ENCODE measurements around the gene LGR4. TPM values are rescaled to one million over a fixed set of nuclear protein-coding genes. Genes with fewer than 3 reads are reported as not detected.
A peak's percentile ranks its signal among the peaks of the same experiment; 100 is the strongest.

The LGR4 gene
- total and polyA plus RNA-seq, 2 donors, result 6.8 to 8.2 TPM

DNA sequence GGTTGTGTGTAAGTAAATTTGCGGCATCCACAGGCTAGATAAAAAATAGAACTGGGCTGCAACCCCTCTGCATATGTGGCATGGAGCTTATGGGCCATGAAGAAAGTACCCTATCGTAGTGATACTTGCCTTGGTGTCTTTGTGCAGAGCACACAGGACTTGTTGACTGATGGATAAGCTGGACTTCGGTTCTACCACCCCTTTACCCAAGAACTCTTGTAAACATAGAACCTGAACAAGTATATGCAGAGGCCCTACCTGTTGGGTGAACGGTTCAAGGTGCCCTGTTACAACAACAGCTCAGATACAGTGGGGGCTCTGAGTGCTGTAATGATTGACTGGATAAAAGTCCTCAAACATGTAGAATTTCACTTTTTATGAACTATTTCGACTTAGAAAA lies 3.0 kb upstream of the LGR4 start:
- no peaks in the 10 kb centered on the region for H3K36me3 ChIP-seq (ENCODE audit: control insufficient read depth in 2 of 2, insufficient read depth in 2 of 2, low read length in 1 of 2)
- 97% methylated on average over 5 of the region's 5 CpGs for WGBS
- peaks cover 37 to 40% of the 10 kb centered on the region in 2 donors for H3K27me3 ChIP-seq (ENCODE audit: control insufficient read depth in 2 of 2, insufficient read depth in 1 of 2, low read length in 1 of 2)
- H3K4me3 ChIP-seq (ENCODE audit: low read length in 2 of 2), result no peak overlapping the region
- H3K4me1 ChIP-seq (ENCODE audit: control insufficient read depth in 2 of 2, insufficient read depth in 2 of 2, low read length in 2 of 2), result peaks cover 0 to 2% of the 10 kb centered on the region in 2 donors
- no peak for DNase-seq (ENCODE audit: low read depth in 6 of 9, low spot score in 9 of 9)
- no peak overlapping the region for H3K27ac ChIP-seq (ENCODE audit: low read depth in 1 of 2, low read length in 1 of 2)
- no peaks in the 10 kb centered on the region for H3K9me3 ChIP-seq (ENCODE audit: control insufficient read depth in 2 of 2, insufficient read depth in 1 of 2, low read length in 1 of 2)

DNA sequence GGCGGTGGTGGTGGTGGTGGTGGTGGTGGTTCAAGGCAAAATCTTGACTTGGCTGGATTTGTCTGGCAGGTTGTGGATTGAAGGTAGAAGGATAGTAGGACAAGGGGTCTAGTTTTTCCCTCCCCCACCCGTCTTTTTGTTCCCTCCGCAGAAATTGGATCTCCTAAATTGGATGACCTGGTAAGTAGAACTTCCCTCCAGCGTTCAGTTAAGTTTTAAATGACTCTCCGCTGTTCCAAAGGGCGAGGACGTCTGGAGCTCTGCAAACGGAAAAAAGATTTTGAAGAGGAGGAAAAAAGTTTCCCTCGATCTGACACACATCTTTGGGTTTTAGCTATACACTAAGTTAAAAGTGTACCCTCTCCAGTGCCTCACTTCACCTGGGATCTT lies 422 bp upstream of the LGR4 start:
- no peak overlapping the region for H3K27ac ChIP-seq (ENCODE audit: low read depth in 1 of 2, low read length in 1 of 2)
- WGBS, result 20% methylated on average over 9 of the region's 9 CpGs

GRCh38 chr11:27471589-27472397 lies 797 bp downstream of the LGR4 start:
- H3K9me3 ChIP-seq (ENCODE audit: control insufficient read depth in 2 of 2, insufficient read depth in 1 of 2, low read length in 1 of 2), result no peaks in the 10 kb centered on the region
- H3K27ac ChIP-seq (ENCODE audit: low read depth in 1 of 2, low read length in 1 of 2), result peak overlapping the region in 1 of 2 donors; percentile 60
- peaks cover 44 to 53% of the 10 kb centered on the region in 2 donors for H3K27me3 ChIP-seq (ENCODE audit: control insufficient read depth in 2 of 2, insufficient read depth in 1 of 2, low read length in 1 of 2)
- no peaks in the 10 kb centered on the region for H3K36me3 ChIP-seq (ENCODE audit: control insufficient read depth in 2 of 2, insufficient read depth in 2 of 2, low read length in 1 of 2)
- H3K4me3 ChIP-seq (ENCODE audit: low read length in 2 of 2), result peak overlapping the region; percentile 36 to 61
- DNase-seq (ENCODE audit: low read depth in 6 of 9, low spot score in 9 of 9), result peak in 2 of 9 donors; percentile 11 to 15
- H3K4me1 ChIP-seq (ENCODE audit: control insufficient read depth in 2 of 2, insufficient read depth in 2 of 2, low read length in 2 of 2), result peaks cover 0 to 2% of the 10 kb centered on the region in 2 donors
- under 1% methylated on average over 79 of the region's 79 CpGs for WGBS

More for the DNA sequence above, 422 bp upstream of the LGR4 start:
- Histone ChIP-seq H3K4me1 (ENCODE audit: control insufficient read depth in 2 of 2, insufficient read depth in 2 of 2, low read length in 2 of 2) (peaks cover 0 to 2% of the 10 kb centered on the region in 2 donors), H3K4me3 (ENCODE audit: low read length in 2 of 2) (no peak overlapping the region), H3K9me3 (ENCODE audit: control insufficient read depth in 2 of 2, insufficient read depth in 1 of 2, low read length in 1 of 2) (no peaks in the 10 kb centered on the region), H3K36me3 (ENCODE audit: control insufficient read depth in 2 of 2, insufficient read depth in 2 of 2, low read length in 1 of 2) (no peaks in the 10 kb centered on the region), H3K27me3 (ENCODE audit: control insufficient read depth in 2 of 2, insufficient read depth in 1 of 2, low read length in 1 of 2) (peaks cover 44 to 53% of the 10 kb centered on the region in 2 donors)
- no peak for DNase-seq (ENCODE audit: low read depth in 6 of 9, low spot score in 9 of 9)

GRCh38 chr11:27470826-27471588 lies 1.6 kb downstream of the LGR4 start:
- H3K27me3 ChIP-seq (ENCODE audit: control insufficient read depth in 2 of 2, insufficient read depth in 1 of 2, low read length in 1 of 2), result peaks cover 44 to 53% of the 10 kb centered on the region in 2 donors
- WGBS, result 32% methylated on average over 21 of the region's 21 CpGs
- no peaks in the 10 kb centered on the region for H3K9me3 ChIP-seq (ENCODE audit: control insufficient read depth in 2 of 2, insufficient read depth in 1 of 2, low read length in 1 of 2)
- H3K27ac ChIP-seq (ENCODE audit: low read depth in 1 of 2, low read length in 1 of 2), result peak overlapping the region in 1 of 2 donors; percentile 37
- H3K36me3 ChIP-seq (ENCODE audit: control insufficient read depth in 2 of 2, insufficient read depth in 2 of 2, low read length in 1 of 2), result no peaks in the 10 kb centered on the region
- peaks cover 0 to 2% of the 10 kb centered on the region in 2 donors for H3K4me1 ChIP-seq (ENCODE audit: control insufficient read depth in 2 of 2, insufficient read depth in 2 of 2, low read length in 2 of 2)
- peak overlapping the region; percentile 36 to 61 for H3K4me3 ChIP-seq (ENCODE audit: low read length in 2 of 2)
- DNase-seq (ENCODE audit: low read depth in 6 of 9, low spot score in 9 of 9), result peak in 1 of 9 donors; percentile 9

- peaks cover 0 to 2% of the 10 kb centered on the region in 2 donors for H3K4me1 ChIP-seq (ENCODE audit: control insufficient read depth in 2 of 2, insufficient read depth in 2 of 2, low read length in 2 of 2)
- H3K4me3 ChIP-seq (ENCODE audit: low read length in 2 of 2), result no peak overlapping the region
Measured at GRCh38 chr11:27470166-27470565, 2.4 kb downstream of the LGR4 start.

DNA sequence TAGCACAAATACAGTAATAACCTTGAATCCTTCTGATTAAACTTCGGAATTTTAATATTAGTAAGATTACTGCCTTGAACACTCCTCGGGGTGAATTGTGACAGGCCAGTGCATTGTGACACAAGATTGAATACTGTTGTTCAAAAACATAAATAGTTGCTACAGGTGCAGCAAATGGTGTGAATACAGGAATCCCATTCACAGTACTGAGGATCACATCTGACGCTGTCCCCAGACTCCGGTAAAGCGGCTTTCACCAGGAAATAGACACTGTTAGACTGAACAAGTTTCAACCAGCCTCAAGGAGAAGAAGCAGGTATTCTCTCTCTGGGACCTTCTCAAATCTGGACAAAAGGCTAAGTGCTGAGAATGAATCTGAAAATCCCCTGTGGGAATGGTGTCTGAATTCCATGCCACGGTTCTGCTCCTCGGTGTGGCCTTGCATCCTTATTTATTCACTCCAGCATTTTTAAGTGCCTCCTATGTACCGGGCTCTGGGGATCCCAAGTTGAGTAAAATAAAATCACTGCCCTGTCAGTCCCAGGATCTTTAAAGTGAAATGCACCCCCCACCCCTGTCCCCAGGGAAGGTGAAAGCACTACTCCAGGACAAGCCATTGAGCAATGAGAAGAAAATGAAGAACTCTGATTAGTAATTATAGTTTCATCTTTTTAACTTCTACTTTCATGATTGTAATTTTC lies 3.4 kb downstream of the LGR4 start:
- H3K27ac ChIP-seq (ENCODE audit: low read depth in 1 of 2, low read length in 1 of 2), result peak overlapping the region; percentile 20 to 36
- no peak overlapping the region for H3K4me3 ChIP-seq (ENCODE audit: low read length in 2 of 2)
- peaks cover 0 to 2% of the 10 kb centered on the region in 2 donors for H3K4me1 ChIP-seq (ENCODE audit: control insufficient read depth in 2 of 2, insufficient read depth in 2 of 2, low read length in 2 of 2)
- no peaks in the 10 kb centered on the region for H3K9me3 ChIP-seq (ENCODE audit: control insufficient read depth in 2 of 2, insufficient read depth in 1 of 2, low read length in 1 of 2)
- DNase-seq (ENCODE audit: low read depth in 6 of 9, low spot score in 9 of 9), result no peak
- H3K27me3 ChIP-seq (ENCODE audit: control insufficient read depth in 2 of 2, insufficient read depth in 1 of 2, low read length in 1 of 2), result peaks cover 38 to 45% of the 10 kb centered on the region in 2 donors
- WGBS, result 92% methylated on average over 8 of the region's 8 CpGs
- H3K36me3 ChIP-seq (ENCODE audit: control insufficient read depth in 2 of 2, insufficient read depth in 2 of 2, low read length in 1 of 2), result no peaks in the 10 kb centered on the region

More at GRCh38 chr11:27470166-27470565, 2.4 kb downstream of the LGR4 start:
- Histone ChIP-seq H3K27me3 (ENCODE audit: control insufficient read depth in 2 of 2, insufficient read depth in 1 of 2, low read length in 1 of 2) (peaks cover 40 to 53% of the 10 kb centered on the region in 2 donors), H3K27ac (ENCODE audit: low read depth in 1 of 2, low read length in 1 of 2) (no peak overlapping the region), H3K9me3 (ENCODE audit: control insufficient read depth in 2 of 2, insufficient read depth in 1 of 2, low read length in 1 of 2) (no peaks in the 10 kb centered on the region), H3K36me3 (ENCODE audit: control insufficient read depth in 2 of 2, insufficient read depth in 2 of 2, low read length in 1 of 2) (no peaks in the 10 kb centered on the region)
- DNase-seq (ENCODE audit: low read depth in 6 of 9, low spot score in 9 of 9), result no peak
- WGBS, result 92% methylated on average over 3 of the region's 3 CpGs

DNA sequence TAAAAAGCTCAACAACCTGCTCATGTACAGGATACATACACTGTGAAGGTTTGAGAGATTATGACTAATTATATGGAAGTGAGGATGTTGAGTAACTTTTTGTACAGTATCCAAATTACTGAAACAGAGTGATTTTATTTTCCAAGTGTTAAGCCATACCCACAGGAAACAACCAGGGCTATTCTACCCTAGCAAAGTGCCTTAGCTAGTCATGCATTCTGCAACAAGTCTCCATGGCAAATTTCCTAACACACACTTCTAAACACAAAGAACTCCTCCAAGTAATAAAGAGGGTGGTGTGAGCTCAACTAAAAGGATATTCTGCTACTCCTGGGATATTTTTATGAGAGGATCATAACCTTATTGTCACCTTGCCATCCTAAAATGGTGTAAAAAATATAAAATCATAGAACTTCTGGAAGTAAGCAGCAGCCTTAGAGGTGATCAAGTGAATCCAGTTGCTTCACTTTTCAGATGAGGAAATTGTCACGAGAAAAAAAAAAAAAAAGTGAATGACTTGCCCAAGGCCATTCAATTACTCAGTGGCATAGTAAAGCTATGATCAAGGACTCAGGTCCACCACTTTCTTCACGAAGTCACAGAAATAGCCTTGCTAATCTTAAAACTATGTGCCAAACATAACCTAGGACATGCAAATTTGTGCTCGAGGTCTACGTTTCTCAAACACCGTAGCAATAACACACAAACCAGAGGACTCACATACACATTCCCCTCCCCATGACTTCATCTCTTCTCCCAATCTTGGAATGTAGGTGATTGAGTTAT lies 4.2 kb downstream of the LGR4 start:
- no peaks in the 10 kb centered on the region for H3K36me3 ChIP-seq (ENCODE audit: control insufficient read depth in 2 of 2, insufficient read depth in 2 of 2, low read length in 1 of 2)
- H3K27ac ChIP-seq (ENCODE audit: low read depth in 1 of 2, low read length in 1 of 2), result peak overlapping the region in 1 of 2 donors; percentile 36
- peaks cover 0 to 2% of the 10 kb centered on the region in 2 donors for H3K4me1 ChIP-seq (ENCODE audit: control insufficient read depth in 2 of 2, insufficient read depth in 2 of 2, low read length in 2 of 2)
- no peak overlapping the region for H3K4me3 ChIP-seq (ENCODE audit: low read length in 2 of 2)
- DNase-seq (ENCODE audit: low read depth in 6 of 9, low spot score in 9 of 9), result no peak
- H3K27me3 ChIP-seq (ENCODE audit: control insufficient read depth in 2 of 2, insufficient read depth in 1 of 2, low read length in 1 of 2), result peaks cover 33 to 39% of the 10 kb centered on the region in 2 donors
- WGBS, result 94% methylated on average over 5 of the region's 5 CpGs
- no peaks in the 10 kb centered on the region for H3K9me3 ChIP-seq (ENCODE audit: control insufficient read depth in 2 of 2, insufficient read depth in 1 of 2, low read length in 1 of 2)

DNA sequence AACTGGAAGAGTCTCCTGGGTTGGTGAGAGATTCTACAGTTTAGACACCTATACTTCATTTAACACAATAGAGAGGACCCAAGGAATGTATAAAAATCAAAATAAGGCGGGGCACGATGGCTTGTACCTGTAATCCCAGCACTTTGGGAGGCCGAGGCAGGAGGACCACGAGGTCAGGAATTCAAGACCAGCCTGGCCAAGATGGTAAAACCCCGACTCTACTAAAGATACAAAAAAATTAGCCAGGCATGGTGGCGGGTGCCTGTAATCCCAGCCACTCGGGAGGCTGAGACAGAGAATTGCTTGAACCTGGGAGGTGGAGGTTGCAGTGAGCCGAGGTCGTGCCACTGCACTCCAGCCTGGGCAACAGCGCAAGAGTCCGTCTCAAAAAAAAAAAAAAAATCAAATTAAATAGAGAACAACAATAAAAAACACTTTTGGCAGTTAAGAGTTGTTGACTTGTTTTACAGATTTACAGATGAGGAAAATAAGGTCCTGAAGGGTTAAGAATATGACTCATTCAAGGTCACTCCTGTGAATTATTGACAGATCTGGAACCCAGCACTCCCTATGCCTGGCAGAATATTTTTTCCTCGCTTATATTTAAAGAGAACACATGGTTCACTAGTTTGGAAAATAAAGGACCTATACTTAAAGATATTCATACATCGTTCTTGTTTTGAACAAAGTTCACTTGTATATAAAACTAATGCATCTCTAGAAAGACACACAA lies 5.2 kb downstream of the LGR4 start:
- Histone ChIP-seq H3K27me3 (ENCODE audit: control insufficient read depth in 2 of 2, insufficient read depth in 1 of 2, low read length in 1 of 2) (peaks cover 24 to 29% of the 10 kb centered on the region in 2 donors), H3K27ac (ENCODE audit: low read depth in 1 of 2, low read length in 1 of 2) (no peak overlapping the region), H3K9me3 (ENCODE audit: control insufficient read depth in 2 of 2, insufficient read depth in 1 of 2, low read length in 1 of 2) (no peaks in the 10 kb centered on the region), H3K36me3 (ENCODE audit: control insufficient read depth in 2 of 2, insufficient read depth in 2 of 2, low read length in 1 of 2) (no peaks in the 10 kb centered on the region), H3K4me1 (ENCODE audit: control insufficient read depth in 2 of 2, insufficient read depth in 2 of 2, low read length in 2 of 2) (no peaks in the 10 kb centered on the region), H3K4me3 (ENCODE audit: low read length in 2 of 2) (no peak overlapping the region)
- DNase-seq (ENCODE audit: low read depth in 6 of 9, low spot score in 9 of 9), result no peak
- 97% methylated on average over 13 of the region's 13 CpGs for WGBS

All from thymus (tissue), 11 donors.